Measurements from ENCODE around the gene CDH5. TPM values are rescaled to one million over a fixed set of nuclear protein-coding genes. Genes with fewer than 3 reads are reported as not detected.
A peak's percentile ranks its signal among the peaks of the same experiment; 100 is the strongest.

The CDH5 gene
- total RNA-seq, 2 donors from 2014 or later = 0.18 TPM; not detected in 1

- no peaks in the 10 kb centered on the region for H3K36me3 Mint-ChIP-seq (ENCODE audit: low read depth)
- H3K9ac ChIP-seq (ENCODE audit: extremely low read depth, low read length, poor library complexity, severe bottlenecking) = no peak overlapping the region
- no peaks in the 10 kb centered on the region for H3K4me1 Mint-ChIP-seq
- peak overlapping the region; percentile 52 for H3K27ac ChIP-seq (ENCODE audit: low read depth, low read length)
- H3K4me1 ChIP-seq (ENCODE audit: control insufficient read depth, insufficient read depth, low read length) = no peaks in the 10 kb centered on the region
- no peak for TF ChIP-seq CTCF (conservative IDR thresholded peaks at IDR 0.05)
- no peak for DNase-seq
- no peaks in the 10 kb centered on the region for H3K36me3 ChIP-seq (ENCODE audit: control insufficient read depth, insufficient read depth, low read length)
- no peaks in the 10 kb centered on the region for H3K27me3 ChIP-seq (ENCODE audit: control insufficient read depth, insufficient read depth, low read length, poor library complexity, severe bottlenecking)
- H3K27me3 Mint-ChIP-seq (ENCODE audit: insufficient read depth) = no peaks in the 10 kb centered on the region
- H3K4me3 ChIP-seq (ENCODE audit: low read length) = no peak overlapping the region
- WGBS, 2 experiments (ENCODE audit: insufficient coverage in 1 of 2, insufficient read length in 1 of 2) = 88 to 92% methylated on average over 8 to 10 of the region's 10 CpGs
- H3K4me3 Mint-ChIP-seq = no peak overlapping the region
- H3K27ac Mint-ChIP-seq = no peak overlapping the region
- no peaks in the 10 kb centered on the region for H3K9me3 Mint-ChIP-seq
- H3K9me3 ChIP-seq (ENCODE audit: control insufficient read depth, low read length) = no peaks in the 10 kb centered on the region
These were observed 10.2 kb downstream of the CDH5 start for GRCh38 chr16:66376577-66377305.

- no peak overlapping the region for H3K27ac Mint-ChIP-seq
- H3K4me1 ChIP-seq (ENCODE audit: control insufficient read depth, insufficient read depth, low read length) = no peaks in the 10 kb centered on the region
- TF ChIP-seq CTCF (conservative IDR thresholded peaks at IDR 0.05) = no peak
- H3K9me3 ChIP-seq (ENCODE audit: control insufficient read depth, low read length) = no peaks in the 10 kb centered on the region
- H3K27me3 Mint-ChIP-seq (ENCODE audit: insufficient read depth) = no peaks in the 10 kb centered on the region
- H3K27ac ChIP-seq (ENCODE audit: low read depth, low read length) = no peak overlapping the region
- WGBS, 2 experiments (ENCODE audit: insufficient coverage in 1 of 2, insufficient read length in 1 of 2) = 92 to 100% methylated on average over 1 to 3 of the region's 3 CpGs
- no peak overlapping the region for H3K4me3 Mint-ChIP-seq
- no peaks in the 10 kb centered on the region for H3K9me3 Mint-ChIP-seq
- no peak overlapping the region for H3K4me3 ChIP-seq (ENCODE audit: low read length)
- no peaks in the 10 kb centered on the region for H3K4me1 Mint-ChIP-seq
- H3K36me3 ChIP-seq (ENCODE audit: control insufficient read depth, insufficient read depth, low read length) = no peaks in the 10 kb centered on the region
- H3K9ac ChIP-seq (ENCODE audit: extremely low read depth, low read length, poor library complexity, severe bottlenecking) = no peak overlapping the region
- H3K36me3 Mint-ChIP-seq (ENCODE audit: low read depth) = no peaks in the 10 kb centered on the region
- no peak for DNase-seq
- H3K27me3 ChIP-seq (ENCODE audit: control insufficient read depth, insufficient read depth, low read length, poor library complexity, severe bottlenecking) = no peaks in the 10 kb centered on the region
These were observed 10.8 kb downstream of the CDH5 start for GRCh38 chr16:66377324-66377723.

GRCh38 chr16:66378741-66379570 lies 12.5 kb downstream of the CDH5 start:
- no peak overlapping the region for H3K4me3 ChIP-seq (ENCODE audit: low read length)
- H3K27ac ChIP-seq (ENCODE audit: low read depth, low read length) = no peak overlapping the region
- H3K9me3 ChIP-seq (ENCODE audit: control insufficient read depth, low read length) = no peaks in the 10 kb centered on the region
- Mint-ChIP-seq H3K27me3 (ENCODE audit: insufficient read depth) (no peaks in the 10 kb centered on the region), H3K36me3 (ENCODE audit: low read depth) (no peaks in the 10 kb centered on the region), H3K9me3 (no peaks in the 10 kb centered on the region), H3K4me3 (no peak overlapping the region), H3K27ac (no peak overlapping the region), H3K4me1 (peaks cover 14% of the 10 kb centered on the region)
- DNase-seq = no peak
- no peak overlapping the region for H3K9ac ChIP-seq (ENCODE audit: extremely low read depth, low read length, poor library complexity, severe bottlenecking)
- H3K4me1 ChIP-seq (ENCODE audit: control insufficient read depth, insufficient read depth, low read length) = no peaks in the 10 kb centered on the region
- 91 to 95% methylated on average over 10 to 18 of the region's 18 CpGs for WGBS, 2 experiments (ENCODE audit: insufficient coverage in 1 of 2, insufficient read length in 1 of 2)
- no peaks in the 10 kb centered on the region for H3K36me3 ChIP-seq (ENCODE audit: control insufficient read depth, insufficient read depth, low read length)
- no peak for TF ChIP-seq CTCF (conservative IDR thresholded peaks at IDR 0.05)
- H3K27me3 ChIP-seq (ENCODE audit: control insufficient read depth, insufficient read depth, low read length, poor library complexity, severe bottlenecking) = no peaks in the 10 kb centered on the region
